Lung (tissue), 12 donors: ENCODE results near the gene RTTN. TPM values are rescaled to one million over a fixed set of nuclear protein-coding genes. Genes with fewer than 3 reads are reported as not detected.

Source experiments
- ATAC-seq: fragments of 200-7000 bp; cut with Tn5 transposase; one replicate; pipeline ENCODE4 v1.9.1; 2020; ENCODE audit warnings: moderate number of reproducible peaks; ENCODE audit not compliant: insufficient read depth, low FRiP score
- DNase-seq, 3 donors: peaks; one replicate each; pipeline ENCODE4 v3.0.0-alpha.2; 2013 to 2017
- H3K27ac ChIP-seq, 2 donors: one replicate each; pipeline ENCODE4 v1.5.1; 2013; ENCODE audit warnings: mild to moderate bottlenecking in 2 of 2, moderate library complexity in 2 of 2, control low read depth in 1 of 2, inconsistent platforms in 1 of 2, low read depth in 1 of 2, low read length in 1 of 2
- H3K27me3 ChIP-seq, 3 donors: one replicate each; pipeline ENCODE4 v1.5.1; 2013; ENCODE audit warnings: low read length in 2 of 3; ENCODE audit not compliant: control insufficient read depth in 3 of 3, insufficient read depth in 3 of 3
- H3K36me3 ChIP-seq, 4 donors: one replicate each; pipeline ENCODE4 v1.5.1; 2013; ENCODE audit warnings: low read length in 4 of 4, mild to moderate bottlenecking in 1 of 4, moderate library complexity in 1 of 4; ENCODE audit not compliant: control insufficient read depth in 4 of 4, insufficient read depth in 4 of 4
- H3K4me1 ChIP-seq, 5 donors: one replicate each; pipeline ENCODE4 v1.5.1; 2013; ENCODE audit warnings: low read length in 5 of 5, mild to moderate bottlenecking in 2 of 5, moderate library complexity in 1 of 5; ENCODE audit not compliant: control insufficient read depth in 5 of 5, insufficient read depth in 5 of 5
- H3K4me3 ChIP-seq: one replicate; pipeline ENCODE4 v1.5.1; 2013; ENCODE audit warnings: mild to moderate bottlenecking, control low read depth, moderate library complexity
- H3K9ac ChIP-seq, 2 donors: one replicate each; pipeline ENCODE4 v1.5.1; 2013; ENCODE audit warnings: low read length in 2 of 2, control low read depth in 1 of 2; ENCODE audit not compliant: insufficient read depth in 1 of 2
- H3K9me3 ChIP-seq, 4 donors: one replicate each; pipeline ENCODE4 v1.5.1; 2013; ENCODE audit warnings: low read length in 3 of 4, mild to moderate bottlenecking in 1 of 4, moderate library complexity in 1 of 4; ENCODE audit not compliant: control insufficient read depth in 4 of 4, insufficient read depth in 3 of 4
- WGBS, 2 donors: extraction: QIAGEN DNeasy Blood & Tissue Kit; methylation state at CpG; one replicate each; pipeline ENCODE4 v1.1.7; 2013; 5-methylcytosine and 5-hydroxymethylcytosine counted together
- polyA plus RNA-seq, 2 donors: library from polyadenylated mRNA; stranded (reverse); fragments of 200-250 nt; gene quantifications; one replicate each; pipeline ENCODE4 v1.2.1, GENCODE V29; 2013
- total RNA-seq, 2 donors: library from RNA; depleted of rRNA in 1 of 2; stranded (reverse); fragments of >200 nt in 1 of 2; gene quantifications; one replicate each; pipeline ENCODE4 v1.2.1, GENCODE V29; 2014 to 2021
- TF ChIP-seq, protein P1 (sequence below): IDR thresholded peaks from 2 replicates; pipeline ENCODE4 v1.5.1; 2012; ENCODE audit warnings: mild to moderate bottlenecking; ENCODE audit errors: control extremely low read depth, extremely low read depth
- donor health status: control.
- donor health status: control.
- donor health status: Bipolar disorder and iron deficiency.
- donor health status: healthy.
- donor health status: DM: yes; HTN: yes; CAD: no.

Gene RTTN
- total and polyA plus RNA-seq, 4 donors, result 2.1 to 50.8 (median 9.2) TPM

GRCh38 chr18:69985239-69985638, 220.2 kb downstream of the RTTN start:
- DNase-seq, result no peak

DNA sequence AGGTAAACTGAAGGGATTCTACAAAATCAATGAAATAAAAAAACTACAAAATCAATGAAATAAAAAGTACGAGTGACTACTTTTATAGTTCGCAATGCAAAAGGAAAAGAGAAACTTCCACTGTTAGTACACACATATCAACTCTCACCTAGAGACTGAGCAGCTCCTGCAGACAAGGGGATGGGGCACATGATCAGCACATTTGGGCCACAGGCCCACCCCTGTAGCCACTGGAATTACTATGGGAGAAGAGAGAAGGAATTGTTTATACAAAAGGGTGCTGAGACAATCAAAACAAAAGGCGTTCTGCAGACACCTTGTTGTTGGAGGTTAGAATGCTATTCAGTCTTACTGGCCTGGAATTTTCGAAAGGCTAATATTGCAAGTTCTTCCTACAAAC, 223.1 kb downstream of the RTTN start:
- H3K36me3 ChIP-seq, result peaks cover 0 to 3% (median 1%) of the 10 kb centered on the region in 4 donors
- peaks cover 0 to 3% (median 0%) of the 10 kb centered on the region in 5 donors for H3K4me1 ChIP-seq
- DNase-seq, result no peak
- H3K9me3 ChIP-seq, result peaks cover 0 to 7% (median 3%) of the 10 kb centered on the region in 4 donors
- WGBS, 2 donors, result 90 to 93% methylated on average over 4 of the region's 4 CpGs
- no peak for ATAC-seq
- no peak overlapping the region for H3K4me3 ChIP-seq
- no peaks in the 10 kb centered on the region for H3K27me3 ChIP-seq
- TF ChIP-seq, protein P1, sequence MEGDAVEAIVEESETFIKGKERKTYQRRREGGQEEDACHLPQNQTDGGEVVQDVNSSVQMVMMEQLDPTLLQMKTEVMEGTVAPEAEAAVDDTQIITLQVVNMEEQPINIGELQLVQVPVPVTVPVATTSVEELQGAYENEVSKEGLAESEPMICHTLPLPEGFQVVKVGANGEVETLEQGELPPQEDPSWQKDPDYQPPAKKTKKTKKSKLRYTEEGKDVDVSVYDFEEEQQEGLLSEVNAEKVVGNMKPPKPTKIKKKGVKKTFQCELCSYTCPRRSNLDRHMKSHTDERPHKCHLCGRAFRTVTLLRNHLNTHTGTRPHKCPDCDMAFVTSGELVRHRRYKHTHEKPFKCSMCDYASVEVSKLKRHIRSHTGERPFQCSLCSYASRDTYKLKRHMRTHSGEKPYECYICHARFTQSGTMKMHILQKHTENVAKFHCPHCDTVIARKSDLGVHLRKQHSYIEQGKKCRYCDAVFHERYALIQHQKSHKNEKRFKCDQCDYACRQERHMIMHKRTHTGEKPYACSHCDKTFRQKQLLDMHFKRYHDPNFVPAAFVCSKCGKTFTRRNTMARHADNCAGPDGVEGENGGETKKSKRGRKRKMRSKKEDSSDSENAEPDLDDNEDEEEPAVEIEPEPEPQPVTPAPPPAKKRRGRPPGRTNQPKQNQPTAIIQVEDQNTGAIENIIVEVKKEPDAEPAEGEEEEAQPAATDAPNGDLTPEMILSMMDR, result no peak
- H3K9ac ChIP-seq, result no peak overlapping the region
- no peak overlapping the region for H3K27ac ChIP-seq

More at GRCh38 chr18:69985239-69985638, 220.2 kb downstream of the RTTN start:
- Histone ChIP-seq H3K27me3 (no peaks in the 10 kb centered on the region), H3K27ac (no peak overlapping the region), H3K36me3 (peaks cover 0 to 4% (median 2%) of the 10 kb centered on the region in 4 donors), H3K9me3 (peaks cover 0 to 12% (median 3%) of the 10 kb centered on the region in 4 donors), H3K4me3 (no peak overlapping the region), H3K9ac (no peak overlapping the region), H3K4me1 (peaks cover 0 to 3% (median 0%) of the 10 kb centered on the region in 5 donors)
- ATAC-seq, result no peak
- TF ChIP-seq, protein P1, result no peak
- 95 to 97% methylated on average over 4 of the region's 4 CpGs for whole genome bisulfite sequencing, 2 donors

GRCh38 chr18:69981948-69982347, 223.5 kb downstream of the RTTN start:
- Histone ChIP-seq H3K9me3 (peaks cover 0 to 11% (median 5%) of the 10 kb centered on the region in 4 donors), H3K4me3 (no peak overlapping the region), H3K9ac (no peak overlapping the region), H3K36me3 (peaks cover 0 to 3% (median 1%) of the 10 kb centered on the region in 4 donors), H3K27ac (no peak overlapping the region), H3K27me3 (no peaks in the 10 kb centered on the region), H3K4me1 (peaks cover 0 to 3% (median 0%) of the 10 kb centered on the region in 5 donors)
- ATAC-seq, result no peak
- DNase-seq, result no peak
- TF ChIP-seq, protein P1, result no peak
- 55 to 73% methylated on average over 2 of the region's 2 CpGs for WGBS, 2 donors
